A549 (cell line): ENCODE data around the gene GPSM1. TPM values are rescaled to one million over a fixed set of nuclear protein-coding genes. Genes with fewer than 3 reads are reported as not detected.

Source experiments
- ATAC-seq, 2 experiments: fragments of 200-7000 bp in 1 of 2; fragments of >200 bp in 1 of 2; cut with Nextera tagmentation in 1 of 2; cut with Tn5 transposase in 1 of 2; 3 replicates each; pipeline versions ENCODE4 v1.8.0 to v1.9.1; 2018 to 2020; ENCODE audit warnings: mild to moderate bottlenecking in 1 of 2, moderate library complexity in 1 of 2
- CTCF ChIA-PET: fragments of 300-600 bp; sonication (Branson Sonifier 250); formaldehyde crosslinking; extraction: SDS; loops from one replicate; lab custom pipeline; 2021; ENCODE audit warnings: antibody characterized with exemption, inconsistent platforms; lab: Yijun Ruan, JAX
- POLR2A ChIA-PET: fragments of 350-600 bp; formaldehyde crosslinking; extraction: SDS; loops from one replicate; lab custom pipeline; 2021; ENCODE audit warnings: antibody characterized with exemption, inconsistent platforms; lab: Yijun Ruan, JAX
- DNase-seq, 2 experiments: peaks; one replicate each; pipeline versions ENCODE4 v3.0.0 to v3.0.0-alpha.2; 2011 to 2016; ENCODE audit warnings: low read depth in 1 of 2, low spot score in 1 of 2
- FAIRE-seq: peaks from 2 replicates; lab custom pipeline; 2011; peaks lifted over from hg19 to GRCh38; lab: Jason Lieb, UNC
- H3K27ac ChIP-seq, 2 experiments: fragments of >200 bp; sonication (Bioruptor Twin); formaldehyde crosslinking; 3 replicates each; pipeline ENCODE4 v1.5.1; 2016 to 2017
- H3K4me1 ChIP-seq: fragments of >200 bp; sonication (Bioruptor Twin); formaldehyde crosslinking; 3 replicates; pipeline ENCODE4 v1.6.1; 2016
- H3K4me2 ChIP-seq: fragments of >200 bp; sonication (Bioruptor Twin); formaldehyde crosslinking; 3 replicates; pipeline ENCODE4 v1.6.1; 2016
- H3K4me3 ChIP-seq: fragments of >200 bp; sonication (Bioruptor Twin); formaldehyde crosslinking; 3 replicates; pipeline ENCODE4 v1.5.1; 2016
- H3K9me3 ChIP-seq: fragments of >200 bp; sonication (Bioruptor Twin); formaldehyde crosslinking; 3 replicates; pipeline ENCODE4 v1.6.1; 2016
- BCL3 ChIP-seq: fragments of >200 bp; sonication (Bioruptor Twin); formaldehyde crosslinking; IDR thresholded peaks from 3 replicates; pipeline ENCODE4 v1.6.1; 2016
- CEBPB ChIP-seq, 2 experiments: fragments of >200 bp in 1 of 2; sonication (Bioruptor Twin) in 1 of 2; formaldehyde crosslinking in 1 of 2; IDR thresholded peaks; 2 replicates each; pipeline ENCODE4 v1.6.1; 2012 to 2016
- HDAC2 ChIP-seq: fragments of 200-600 bp; sonication (generic); IDR thresholded peaks from 2 replicates; pipeline ENCODE4 v1.6.1; 2016
- HOXB5 ChIP-seq: fragments of 250-450 bp; sonication (Bioruptor Pico); IDR thresholded peaks from 2 replicates; pipeline ENCODE4 v1.5.0; 2020; ENCODE audit warnings: mild to moderate bottlenecking, moderate library complexity
- JUN ChIP-seq, 2 experiments: fragments of >200 bp; sonication (Bioruptor Twin); formaldehyde crosslinking; IDR thresholded peaks; 2 replicates in 1 of 2; 3 replicates in 1 of 2; pipeline ENCODE4 v1.6.1; 2016 to 2017
- MAFK ChIP-seq: fragments of 450-650 bp; IDR thresholded peaks from 2 replicates; pipeline ENCODE4 v1.6.1; 2014; ENCODE audit not compliant: partially characterized antibody
- MAX ChIP-seq: IDR thresholded peaks from 2 replicates; pipeline ENCODE4 v1.6.1; 2012
- NFE2L2 ChIP-seq: fragments of 150-350 bp; conservative IDR thresholded peaks from 2 replicates; pipeline ENCODE4 v1.6.1; 2014; ENCODE audit warnings: low read length
- NPAS2 ChIP-seq: fragments of 250-450 bp; sonication (Bioruptor Pico); IDR thresholded peaks from 2 replicates; pipeline ENCODE4 v1.8.0; 2022; ENCODE audit warnings: mild to moderate bottlenecking, moderate library complexity, borderline replicate concordance
- POLR2A ChIP-seq: IDR thresholded peaks from 2 replicates; pipeline ENCODE4 v1.6.1; 2012; ENCODE audit warnings: mild to moderate bottlenecking, low read length
- REST ChIP-seq: fragments of 200-600 bp; sonication (generic); IDR thresholded peaks from 2 replicates; pipeline ENCODE4 v1.6.1; 2016; ENCODE audit warnings: antibody characterized with exemption, mild to moderate bottlenecking, moderate library complexity
- SMC3 ChIP-seq: fragments of >200 bp; sonication (Bioruptor Twin); formaldehyde crosslinking; IDR thresholded peaks from 3 replicates; pipeline ENCODE4 v1.6.1; 2018; ENCODE audit warnings: inconsistent platforms
- SREBF2 ChIP-seq: fragments of 450-650 bp; IDR thresholded peaks from 2 replicates; pipeline ENCODE4 v1.6.1; 2014; ENCODE audit warnings: mild to moderate bottlenecking, moderate library complexity
- TFCP2L1 ChIP-seq: fragments of 250-450 bp; sonication (Bioruptor Pico); IDR thresholded peaks from 2 replicates; pipeline ENCODE4 v1.5.0; 2021; ENCODE audit warnings: mild to moderate bottlenecking
- USF2 ChIP-seq: fragments of 450-650 bp; IDR thresholded peaks from 2 replicates; pipeline ENCODE4 v1.6.1; 2014; ENCODE audit warnings: antibody characterized with exemption
- ZFP36 ChIP-seq: fragments of 450-650 bp; IDR thresholded peaks from 2 replicates; pipeline ENCODE4 v1.6.1; 2014; ENCODE audit warnings: borderline replicate concordance; ENCODE audit not compliant: partially characterized antibody
- ZNF302 ChIP-seq: fragments of 250-450 bp; sonication (Bioruptor Pico); IDR thresholded peaks from 2 replicates; pipeline ENCODE4 v1.9.0; 2021; ENCODE audit warnings: inconsistent platforms, mild to moderate bottlenecking, moderate library complexity
- ZSCAN20 ChIP-seq: fragments of 250-450 bp; sonication (Bioruptor Pico); IDR thresholded peaks from 2 replicates; pipeline ENCODE4 v1.8.0; 2022; ENCODE audit warnings: mild to moderate bottlenecking, moderate library complexity
- whole genome bisulfite sequencing: methylation state at CpG from one replicate; pipeline ENCODE4 v1.1.6; 2017; ENCODE audit errors: missing lambda C conversion rate; 5-methylcytosine and 5-hydroxymethylcytosine counted together
- polyA plus RNA-seq, 4 experiments: library from polyadenylated mRNA; depleted of rRNA in 3 of 4; stranded (reverse); fragments of >200 nt; fragmentation: RNase III in 1 of 4; extraction: RNeasy Plus Mini Kit Qiagen cat#74134 plus additional on column Dnase treatment in 1 of 4; gene quantifications; 2 replicates in 3 of 4; 3 replicates in 1 of 4; pipeline ENCODE4 v1.2.3, GENCODE V29; 2011 to 2017

The GPSM1 gene
- polyA plus RNA-seq, 2 of the 4 experiments (the other 2 are of a cell fraction), result 2.1 to 8.8 TPM

- H3K27ac ChIP-seq, result no peak overlapping the region
- no peak for DNase-seq
- no peak overlapping the region for H3K4me2 ChIP-seq
- no peak for FAIRE-seq
- CTCF ChIA-PET, result interaction anchor here (0.6 to 2.3 kb wide), 6 partner anchors 8 to 109 kb away, joined by 3 to 18 read pairs (median 4); partner anchors contain the start of gene DNLZ
- TF ChIP-seq SREBF2, result no peak
- TF ChIP-seq USF2, result no peak
- no peak for TF ChIP-seq NPAS2
- TF ChIP-seq, all 56 proteins: peak for 0
- Histone ChIP-seq H3K9me3 (no peaks in the 10 kb centered on the region), H3K4me3 (no peak overlapping the region), H3K4me1 (peaks cover 12% of the 10 kb centered on the region)
- POLR2A ChIA-PET, result interaction anchor here (0.6 to 2.3 kb wide), 2 partner anchors 8 kb away, joined by 4 to 17 read pairs; partner anchors contain the start of gene DNLZ
- ATAC-seq, result no peak
- whole genome bisulfite sequencing, result 100% methylated on average over 1 of the region's 13 CpGs
These were observed 44.2 kb downstream of the GPSM1 start for GRCh38 chr9:136371533-136371880.

- Histone ChIP-seq H3K4me2 (peak overlapping the region; percentile 39; the same call in 1 of the 3 replicates), H3K9me3 (no peaks in the 10 kb centered on the region), H3K27ac (peak overlapping the region; percentile 54 to 76; a peak in 3 of 6 replicates), H3K4me1 (peaks cover 12% of the 10 kb centered on the region), H3K4me3 (no peak overlapping the region)
- CTCF ChIA-PET, result interaction anchor here (0.6 to 2.3 kb wide), 8 partner anchors 9 to 108 kb away, joined by 3 to 18 read pairs (median 4); partner anchors contain the start of gene DNLZ
- FAIRE-seq (no peak), DNase-seq (no peak), ATAC-seq (no peak)
- POLR2A ChIA-PET, result interaction anchor here (0.6 to 2.3 kb wide), 2 partner anchors 8 to 9 kb away, joined by 4 to 17 read pairs; partner anchors contain the start of gene DNLZ
- TF ChIP-seq ZNF302 (no peak), NFE2L2 (no peak), JUN (IDR thresholded peaks at IDR 0.05) (0 out of 5 replicates have a peak, but pooled peaks of 1 of the 2 experiments have one; percentile 10)
- WGBS, result 94% methylated on average over 8 of the region's 21 CpGs
These were observed 44.7 kb downstream of the GPSM1 start for GRCh38 chr9:136372006-136372405.

- peak overlapping the region; percentile 54 to 76; a peak in 5 of 6 replicates for H3K27ac ChIP-seq
- 0 out of 2 replicates have a peak, but pooled peaks have one; percentile 17 for TF ChIP-seq MAX
- peak in 1 of 2 experiments; percentile 52; a peak in 2 of 4 replicates for TF ChIP-seq CEBPB (IDR thresholded peaks at IDR 0.05)
- TF ChIP-seq MAFK, result no peak
- TF ChIP-seq ZFP36, result no peak
- TF ChIP-seq POLR2A, result no peak
- peak overlapping the region; percentile 39 for H3K4me2 ChIP-seq
- ChIA-PET POLR2A (interaction anchor here (2.3 kb wide), 1 partner anchor 9 kb away, joined by 17 read pairs; the partner anchor contains the start of gene DNLZ), CTCF (interaction anchor here (1.0 to 2.3 kb wide), 6 partner anchors 10 to 33 kb away, joined by 3 to 18 read pairs (median 4); partner anchors contain the start of gene DNLZ)
- WGBS, result 35% methylated on average over 14 of the region's 21 CpGs
- peak; percentile 17 to 44 for ATAC-seq
- FAIRE-seq, result no peak
- peaks cover 12% of the 10 kb centered on the region for H3K4me1 ChIP-seq
- H3K4me3 ChIP-seq, result no peak overlapping the region
- no peaks in the 10 kb centered on the region for H3K9me3 ChIP-seq
- peak in 1 of 2 experiments; percentile 51 for DNase-seq
These were observed 45.4 kb downstream of the GPSM1 start for GRCh38 chr9:136372561-136373299.

GRCh38 chr9:136373300-136374182 is 46.2 kb downstream of the GPSM1 start, which contains the start of gene CARD9:
TSS of gene CARD9 (minus strand) at chr9:136373669. CDS start at chr9:136372078, 1,591 bp downstream.
- no peak for DNase-seq
- peak within 1 kb of the TSS; percentile 54 to 76; a peak in 5 of 6 replicates for H3K27ac ChIP-seq
- H3K4me2 ChIP-seq, result peak within 1 kb of the TSS; percentile 39
- WGBS, result 96% methylated on average over 21 of the region's 27 CpGs
- TF ChIP-seq NPAS2 (no peak), HDAC2 (no peak), HOXB5 (CRISPR knock-in tag) (no peak), BCL3 (no peak), REST (no peak), TFCP2L1 (CRISPR knock-in tag) (no peak), SMC3 (no peak), MAX (no peak), ZSCAN20 (CRISPR knock-in tag) (no peak), MAFK (no peak), CEBPB (IDR thresholded peaks at IDR 0.05) (no peak)
- CTCF ChIA-PET, result interaction anchor here (0.5 to 2.9 kb wide), 7 partner anchors 9 to 328 kb away, joined by 3 to 26 read pairs (median 4); partner anchors contain the start of genes DNLZ and SNAPC4
- no peak; a peak in 1 of 6 replicates for ATAC-seq
- POLR2A ChIA-PET, result interaction anchor here (2.3 kb wide), 1 partner anchor 10 kb away, joined by 17 read pairs; the partner anchor contains the start of gene DNLZ
- H3K4me3 ChIP-seq, result no peak within 1 kb of the TSS
- peaks cover 12% of the 10 kb centered on the region for H3K4me1 ChIP-seq
- H3K9me3 ChIP-seq, result no peaks in the 10 kb centered on the region
- no peak for FAIRE-seq
